Glomerular visceral epithelial cell (primary cell): ENCODE data around the gene RTEL1.
"Not testable (repeated sequence)": the region's sequence is repeated elsewhere in the genome, so short reads cannot be mapped to it uniquely, and the experiment has no call there.

Experiments used
- DNase-seq: peaks from one replicate; pipeline ENCODE4 v3.0.0-alpha.2; 2016; ENCODE audit errors: extremely low spot score

RTEL1 gene

GRCh38 chr20:63648895-63649589 lies 9.1 kb upstream of the RTEL1 start:
- no peak for DNase-seq

GRCh38 chr20:63650486-63650885 lies 7.6 kb upstream of the RTEL1 start:
- DNase-seq: not testable (repeated sequence)

GRCh38 chr20:63651942-63652191 lies 6.2 kb upstream of the RTEL1 start:
- no peak for DNase-seq

GRCh38 chr20:63652192-63652980 lies 5.7 kb upstream of the RTEL1 start:
- DNase-seq: no peak

GRCh38 chr20:63653041-63653973 lies 4.8 kb upstream of the RTEL1 start, which contains the start of gene STMN3:
STMN3 (minus strand) TSS chr20:63653424; CDS start chr20:63653345, 79 bp downstream.
- peak; percentile 76 for DNase-seq

GRCh38 chr20:63653974-63654668 lies 4.0 kb upstream of the RTEL1 start:
- DNase-seq: no peak

GRCh38 chr20:63655249-63655648 lies 2.9 kb upstream of the RTEL1 start:
- DNase-seq: no peak

- no peak for DNase-seq
These were observed 1.7 kb upstream of the RTEL1 start for GRCh38 chr20:63656451-63656850.

GRCh38 chr20:63657260-63657936 lies 714 bp upstream of the RTEL1 start:
- peak; percentile 31 for DNase-seq

GRCh38 chr20:63658749-63659187 lies 656 bp downstream of the RTEL1 start:
- DNase-seq: no peak

GRCh38 chr20:63659370-63659769 lies 1.3 kb downstream of the RTEL1 start:
- no peak for DNase-seq

- not testable (repeated sequence) for DNase-seq
These were observed 2.1 kb downstream of the RTEL1 start for GRCh38 chr20:63660174-63660573.

- no peak for DNase-seq
These were observed 2.5 kb downstream of the RTEL1 start for GRCh38 chr20:63660622-63661021.

- no peak for DNase-seq
These were observed 3.0 kb downstream of the RTEL1 start for GRCh38 chr20:63661108-63661507.

- DNase-seq: no peak
These were observed 4.1 kb downstream of the RTEL1 start for GRCh38 chr20:63661959-63662812.

- DNase-seq: no peak
These were observed 4.7 kb downstream of the RTEL1 start for GRCh38 chr20:63662813-63663189.

GRCh38 chr20:63663332-63664066 lies 5.4 kb downstream of the RTEL1 start:
- DNase-seq: no peak

- no peak for DNase-seq
These were observed 6.2 kb downstream of the RTEL1 start for GRCh38 chr20:63664143-63664851.
